Adrenal gland (tissue), 5 donors: ENCODE results near the gene DIP2C.

ENCODE experiments used
- CTCF ChIP-seq, 6 experiments: fragments of 450-650 bp in 4 of 6; fragments of 200-600 bp in 2 of 6; sonication (generic) in 1 of 6; IDR thresholded peaks; 1 replicate in 5 of 6; 2 replicates in 1 of 6; pipeline versions ENCODE4 v1.5.1 to v1.8.0; 2016 to 2021; ENCODE audit warnings: antibody characterized with exemption in 6 of 6, mild to moderate bottlenecking in 2 of 6, moderate library complexity in 1 of 6
- POLR2A ChIP-seq, 2 donors: fragments of 450-650 bp; IDR thresholded peaks; one replicate each; pipeline ENCODE4 v1.6.1; 2017; ENCODE audit warnings: antibody characterized with exemption in 2 of 2, mild to moderate bottlenecking in 2 of 2, moderate library complexity in 1 of 2
- donor health status: DM: no; HTN: no; CAD: no.

- TF ChIP-seq CTCF (IDR thresholded peaks at IDR 0.05) (no peak), POLR2A (IDR thresholded peaks at IDR 0.05) (no peak)
Observed at GRCh38 chr10:618229-618989, 71.1 kb downstream of the DIP2C start.
